OCI-LY7 (cell line): ENCODE data around the gene SNIP1. TPM values are rescaled to one million over a fixed set of nuclear protein-coding genes. Genes with fewer than 3 reads are reported as not detected.

Experiments
- BruUV-seq: library from RNA; stranded (reverse); fragments of 400-500 nt; replicated peaks from 2 replicates; lab custom pipeline; 2021; lab: Mats Ljungman, UMichigan
- CTCF ChIA-PET: fragments of 300-600 bp; sonication (Branson Sonifier 250); formaldehyde crosslinking; loops from one replicate; lab custom pipeline; 2022; ENCODE audit warnings: antibody characterized with exemption; ENCODE audit not compliant: unreplicated experiment; lab: Charles Lee
- POLR2A ChIA-PET: fragments of 300-600 bp; sonication (Branson Sonifier 250); formaldehyde crosslinking; loops from one replicate; lab custom pipeline; 2022; ENCODE audit warnings: antibody characterized with exemption; lab: Charles Lee
- DNase-seq: peaks from one replicate; pipeline ENCODE4 v3.0.0-alpha.2; 2015; ENCODE audit warnings: low spot score
- H2AFZ ChIP-seq: fragments of 200-600 bp; sonication (generic), shearing (Covaris generic); 2 replicates; pipeline ENCODE4 v1.6.1; 2014; ENCODE audit warnings: mild to moderate bottlenecking, antibody characterized with exemption, low read length, moderate library complexity
- H3K27ac ChIP-seq: fragments of 200-600 bp; sonication (generic); 2 replicates; pipeline ENCODE4 v1.5.1; 2014; ENCODE audit warnings: mixed run types, low read depth, mild to moderate bottlenecking, moderate library complexity, low read length, inconsistent platforms; ENCODE audit not compliant: poor library complexity, severe bottlenecking
- H3K36me3 ChIP-seq: fragments of 200-600 bp; sonication (generic); 2 replicates; pipeline ENCODE4 v1.6.1; 2014; ENCODE audit warnings: mild to moderate bottlenecking, antibody characterized with exemption, low read length, moderate library complexity, mixed read lengths; ENCODE audit not compliant: insufficient read depth
- H3K4me1 ChIP-seq: fragments of 200-600 bp; sonication (generic); 2 replicates; pipeline ENCODE4 v1.5.1; 2014; ENCODE audit warnings: mild to moderate bottlenecking, low read length; ENCODE audit not compliant: insufficient read depth, poor library complexity, severe bottlenecking
- H3K4me2 ChIP-seq: fragments of 200-600 bp; sonication (generic); 2 replicates; pipeline ENCODE4 v1.6.1; 2014; ENCODE audit warnings: mild to moderate bottlenecking, low read length
- H3K4me3 ChIP-seq: fragments of 200-600 bp; sonication (generic); 2 replicates; pipeline ENCODE4 v1.5.1; 2014; ENCODE audit warnings: mild to moderate bottlenecking, low read depth, low read length; ENCODE audit not compliant: poor library complexity, severe bottlenecking
- H3K79me2 ChIP-seq: fragments of 200-600 bp; sonication (generic); 2 replicates; pipeline ENCODE4 v1.6.1; 2016; ENCODE audit warnings: low read depth, mild to moderate bottlenecking, low read length, moderate library complexity, mixed read lengths; ENCODE audit not compliant: insufficient read depth
- H3K9me2 ChIP-seq: fragments of 200-600 bp; sonication (generic); 2 replicates; pipeline ENCODE4 v1.6.1; 2016; ENCODE audit warnings: mild to moderate bottlenecking, low read length, mixed read lengths; ENCODE audit not compliant: insufficient read depth
- H3K9me3 ChIP-seq: fragments of 200-600 bp; sonication (generic); 2 replicates; pipeline ENCODE4 v1.6.1; 2014; ENCODE audit warnings: mild to moderate bottlenecking, mixed run types, low read length, mixed read lengths
- H4K20me1 ChIP-seq: fragments of 200-600 bp; sonication (generic); 2 replicates; pipeline ENCODE4 v1.6.1; 2014; ENCODE audit warnings: mild to moderate bottlenecking, antibody characterized with exemption, low read length, moderate library complexity, mixed read lengths; ENCODE audit not compliant: insufficient read depth
- EZH2phosphoT487 ChIP-seq: fragments of 200-600 bp; sonication (generic); IDR thresholded peaks from 2 replicates; pipeline ENCODE4 v1.6.1; 2018; ENCODE audit warnings: low read depth, borderline replicate concordance, mild to moderate bottlenecking, mixed run types, antibody characterized with exemption, low read length, moderate library complexity, mixed read lengths
- intact Hi-C: fragments of 100-400 bp; cut with micrococcal nuclease; formaldehyde crosslinking; loops from one replicate; pipeline ENCODE4 v1.10.0; 2022; ENCODE audit not compliant: unreplicated experiment
- total RNA-seq, 2 experiments: library from RNA; depleted of rRNA in 1 of 2; stranded (reverse); fragments of >200 nt in 1 of 2; shearing (Covaris generic) in 1 of 2; gene quantifications; 2 replicates each; pipeline ENCODE4 v1.2.3, GENCODE V29; 2014 to 2022
- TF ChIP-seq, protein P1 (sequence below): fragments of 200-600 bp; sonication (generic); conservative IDR thresholded peaks from 2 replicates; pipeline ENCODE4 v1.5.1; 2014; ENCODE audit warnings: mild to moderate bottlenecking, antibody characterized with exemption, low read length, moderate library complexity, mixed read lengths

SNIP1 gene
- total RNA-seq, 2 experiments from 2014 or later = 14.7 to 24.2 TPM

- Histone ChIP-seq H3K4me1 (no peaks in the 10 kb centered on the region), H3K9me2 (no peaks in the 10 kb centered on the region), H4K20me1 (no peaks in the 10 kb centered on the region), H3K27ac (no peak overlapping the region), H2AFZ (no peak overlapping the region), H3K4me3 (no peak overlapping the region), H3K36me3 (peaks cover 87% of the 10 kb centered on the region), H3K79me2 (no peaks in the 10 kb centered on the region), H3K9me3 (no peaks in the 10 kb centered on the region), H3K4me2 (no peak overlapping the region)
- POLR2A ChIA-PET = no interaction called here
- TF ChIP-seq, protein P1, sequence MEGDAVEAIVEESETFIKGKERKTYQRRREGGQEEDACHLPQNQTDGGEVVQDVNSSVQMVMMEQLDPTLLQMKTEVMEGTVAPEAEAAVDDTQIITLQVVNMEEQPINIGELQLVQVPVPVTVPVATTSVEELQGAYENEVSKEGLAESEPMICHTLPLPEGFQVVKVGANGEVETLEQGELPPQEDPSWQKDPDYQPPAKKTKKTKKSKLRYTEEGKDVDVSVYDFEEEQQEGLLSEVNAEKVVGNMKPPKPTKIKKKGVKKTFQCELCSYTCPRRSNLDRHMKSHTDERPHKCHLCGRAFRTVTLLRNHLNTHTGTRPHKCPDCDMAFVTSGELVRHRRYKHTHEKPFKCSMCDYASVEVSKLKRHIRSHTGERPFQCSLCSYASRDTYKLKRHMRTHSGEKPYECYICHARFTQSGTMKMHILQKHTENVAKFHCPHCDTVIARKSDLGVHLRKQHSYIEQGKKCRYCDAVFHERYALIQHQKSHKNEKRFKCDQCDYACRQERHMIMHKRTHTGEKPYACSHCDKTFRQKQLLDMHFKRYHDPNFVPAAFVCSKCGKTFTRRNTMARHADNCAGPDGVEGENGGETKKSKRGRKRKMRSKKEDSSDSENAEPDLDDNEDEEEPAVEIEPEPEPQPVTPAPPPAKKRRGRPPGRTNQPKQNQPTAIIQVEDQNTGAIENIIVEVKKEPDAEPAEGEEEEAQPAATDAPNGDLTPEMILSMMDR = no peak
- no peak for TF ChIP-seq EZH2phosphoT487
- no peak for DNase-seq
- CTCF ChIA-PET = no interaction called here
- BruUV-seq = no TSS peak
- intact Hi-C loops = no loop called here
Measured at GRCh38 chr1:37502104-37502503, 52.0 kb downstream of the SNIP1 start.

- Histone ChIP-seq H2AFZ (no peak overlapping the region), H3K9me2 (no peaks in the 10 kb centered on the region), H3K9me3 (no peaks in the 10 kb centered on the region), H3K27ac (no peak overlapping the region), H3K4me3 (no peak overlapping the region), H4K20me1 (no peaks in the 10 kb centered on the region), H3K4me2 (no peak overlapping the region), H3K79me2 (no peaks in the 10 kb centered on the region), H3K4me1 (no peaks in the 10 kb centered on the region), H3K36me3 (peaks cover 84% of the 10 kb centered on the region)
- ChIA-PET POLR2A (no interaction called here), CTCF (no interaction called here)
- DNase-seq = no peak
- TF ChIP-seq EZH2phosphoT487 = no peak
- TF ChIP-seq, protein P1 = no peak
- intact Hi-C loops = no loop called here
- no TSS peak for BruUV-seq
Measured at GRCh38 chr1:37501661-37502060, 52.4 kb downstream of the SNIP1 start.

- BruUV-seq = no TSS peak
Measured at GRCh38 chr1:37498872-37499617, 55.0 kb downstream of the SNIP1 start.

More at GRCh38 chr1:37498872-37499617, 55.0 kb downstream of the SNIP1 start:
- Histone ChIP-seq H3K79me2 (no peaks in the 10 kb centered on the region), H4K20me1 (no peaks in the 10 kb centered on the region), H2AFZ (no peak overlapping the region), H3K4me2 (no peak overlapping the region), H3K4me1 (no peaks in the 10 kb centered on the region), H3K9me2 (no peaks in the 10 kb centered on the region), H3K27ac (no peak overlapping the region), H3K4me3 (no peak overlapping the region), H3K9me3 (no peaks in the 10 kb centered on the region), H3K36me3 (peaks cover 78% of the 10 kb centered on the region)
- DNase-seq = no peak
- CTCF ChIA-PET = no interaction called here
- POLR2A ChIA-PET = interaction anchor here (1.1 to 1.9 kb wide), 2 partner anchors 11 to 13 kb away, joined by 4 to 5 read pairs; no protein-coding TSS in a partner anchor
- no peak for TF ChIP-seq EZH2phosphoT487
- TF ChIP-seq, protein P1 = no peak
- intact Hi-C loops = no loop called here
